KOPT-K1 (cell line): Measurements from ENCODE around the gene PLAC1.

Experiments
- H3K27ac ChIP-seq: fragments of 200-600 bp; sonication (generic); 2 replicates; pipeline ENCODE4 v1.5.1; 2016; ENCODE audit warnings: antibody characterized with exemption, mild to moderate bottlenecking, low read depth, low read length; ENCODE audit not compliant: poor library complexity, severe bottlenecking
- H3K36me3 ChIP-seq: fragments of 200-600 bp; sonication (generic); 2 replicates; pipeline ENCODE4 v1.5.1; 2017; ENCODE audit warnings: antibody characterized with exemption, mild to moderate bottlenecking, low read length, moderate library complexity; ENCODE audit not compliant: insufficient read depth
- H3K9me3 ChIP-seq: fragments of 200-600 bp; sonication (generic); 2 replicates; pipeline ENCODE4 v1.5.1; 2017; ENCODE audit warnings: antibody characterized with exemption, low read length, mild to moderate bottlenecking; ENCODE audit not compliant: insufficient read depth, poor library complexity, severe bottlenecking

PLAC1 gene

GRCh38 chrX:134558133-134558532 lies 100.1 kb downstream of the PLAC1 start:
- Histone ChIP-seq H3K9me3 (no peaks in the 10 kb centered on the region), H3K36me3 (no peaks in the 10 kb centered on the region), H3K27ac (no peak overlapping the region)

DNA sequence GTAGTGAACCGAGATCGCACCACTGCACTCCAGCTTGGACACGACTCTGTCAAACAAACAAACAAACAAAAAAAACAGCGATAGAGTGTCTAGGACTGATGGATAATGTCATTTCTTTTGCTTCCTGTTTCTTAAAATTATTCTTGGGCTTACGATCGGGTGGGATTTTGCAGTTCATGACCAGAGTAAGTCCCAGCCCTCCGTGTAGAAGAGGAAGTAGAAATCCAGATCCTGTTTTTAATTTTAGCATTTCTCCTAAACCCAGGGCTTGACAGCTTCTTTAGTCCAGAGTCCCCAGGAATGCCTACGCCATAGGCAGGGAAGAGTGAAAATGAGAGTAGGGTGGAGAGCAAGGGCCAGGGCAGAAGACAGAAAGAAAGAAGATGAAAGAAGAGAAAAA lies 104.0 kb downstream of the PLAC1 start:
- Histone ChIP-seq H3K9me3 (no peaks in the 10 kb centered on the region), H3K36me3 (no peaks in the 10 kb centered on the region), H3K27ac (no peak overlapping the region)

GRCh38 chrX:134552351-134552750 lies 105.9 kb downstream of the PLAC1 start:
- H3K36me3 ChIP-seq, result no peaks in the 10 kb centered on the region
- no peak overlapping the region for H3K27ac ChIP-seq
- no peaks in the 10 kb centered on the region for H3K9me3 ChIP-seq

GRCh38 chrX:134551376-134552048 lies 106.8 kb downstream of the PLAC1 start:
- H3K9me3 ChIP-seq, result no peaks in the 10 kb centered on the region
- peak overlapping the region; percentile 78 for H3K27ac ChIP-seq
- H3K36me3 ChIP-seq, result no peaks in the 10 kb centered on the region

GRCh38 chrX:134548257-134549201 lies 109.7 kb downstream of the PLAC1 start:
- peak overlapping the region; percentile 78 for H3K27ac ChIP-seq
- no peaks in the 10 kb centered on the region for H3K9me3 ChIP-seq
- peaks cover 19% of the 10 kb centered on the region for H3K36me3 ChIP-seq

- no peak overlapping the region for H3K27ac ChIP-seq
- H3K36me3 ChIP-seq, result peaks cover 19% of the 10 kb centered on the region
- H3K9me3 ChIP-seq, result no peaks in the 10 kb centered on the region
Measured at GRCh38 chrX:134547047-134547679, 111.1 kb downstream of the PLAC1 start.

DNA sequence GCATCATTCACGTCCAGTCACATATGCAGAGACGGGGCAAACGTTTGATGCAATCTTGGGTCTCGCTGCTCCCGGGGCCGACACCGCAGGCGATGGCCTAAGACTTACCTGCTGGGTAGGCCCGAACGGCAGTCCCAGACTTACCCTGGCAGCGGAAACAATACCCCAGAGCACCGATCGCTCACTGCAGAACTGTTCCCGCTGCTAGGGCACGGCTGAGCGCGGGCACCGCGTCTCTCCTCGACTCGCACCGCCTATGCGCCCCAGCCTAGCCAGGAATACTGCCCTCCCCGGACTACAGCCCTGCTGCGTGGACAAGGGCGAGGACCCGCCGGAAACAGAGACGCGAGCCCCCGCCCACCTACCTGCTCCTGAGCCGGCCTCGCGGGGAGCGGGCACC lies 112.1 kb downstream of the PLAC1 start:
- Histone ChIP-seq H3K27ac (no peak overlapping the region), H3K9me3 (no peaks in the 10 kb centered on the region), H3K36me3 (peaks cover 19% of the 10 kb centered on the region)

GRCh38 chrX:134545510-134545909 lies 112.8 kb downstream of the PLAC1 start:
- no peaks in the 10 kb centered on the region for H3K9me3 ChIP-seq
- peaks cover 19% of the 10 kb centered on the region for H3K36me3 ChIP-seq
- no peak overlapping the region for H3K27ac ChIP-seq

GRCh38 chrX:134544513-134545151 lies 113.6 kb downstream of the PLAC1 start:
- no peaks in the 10 kb centered on the region for H3K9me3 ChIP-seq
- peaks cover 19% of the 10 kb centered on the region for H3K36me3 ChIP-seq
- no peak overlapping the region for H3K27ac ChIP-seq

- H3K9me3 ChIP-seq, result no peaks in the 10 kb centered on the region
- H3K36me3 ChIP-seq, result peaks cover 19% of the 10 kb centered on the region
- H3K27ac ChIP-seq, result no peak overlapping the region
Measured at GRCh38 chrX:134544135-134544512, 114.1 kb downstream of the PLAC1 start.

GRCh38 chrX:134543288-134543687 lies 115.0 kb downstream of the PLAC1 start:
- H3K27ac ChIP-seq, result no peak overlapping the region
- peaks cover 19% of the 10 kb centered on the region for H3K36me3 ChIP-seq

DNA sequence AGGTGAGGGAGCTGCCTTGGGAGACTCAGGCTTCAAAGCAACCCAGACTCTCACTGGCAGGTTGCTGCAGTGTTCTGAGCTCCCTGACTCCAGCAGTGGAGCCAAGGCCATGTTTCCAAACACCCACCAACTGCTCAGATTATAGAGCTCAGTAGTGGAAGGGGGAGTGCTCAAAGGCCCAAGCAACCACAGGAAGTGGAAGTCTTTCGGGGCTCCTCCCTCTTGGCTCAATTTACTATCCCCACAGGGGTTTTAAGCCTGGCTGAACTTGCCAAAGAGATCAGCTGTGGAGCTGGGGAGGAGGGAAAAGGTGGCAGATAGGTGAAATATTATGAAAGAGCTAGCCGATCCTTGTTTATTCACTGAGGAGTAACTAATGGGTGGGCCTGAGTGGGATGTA lies 115.8 kb downstream of the PLAC1 start:
- Histone ChIP-seq H3K9me3 (no peaks in the 10 kb centered on the region), H3K27ac (peak overlapping the region; percentile 43), H3K36me3 (peaks cover 19% of the 10 kb centered on the region)

More at GRCh38 chrX:134543288-134543687, 115.0 kb downstream of the PLAC1 start:
- no peaks in the 10 kb centered on the region for H3K9me3 ChIP-seq

DNA sequence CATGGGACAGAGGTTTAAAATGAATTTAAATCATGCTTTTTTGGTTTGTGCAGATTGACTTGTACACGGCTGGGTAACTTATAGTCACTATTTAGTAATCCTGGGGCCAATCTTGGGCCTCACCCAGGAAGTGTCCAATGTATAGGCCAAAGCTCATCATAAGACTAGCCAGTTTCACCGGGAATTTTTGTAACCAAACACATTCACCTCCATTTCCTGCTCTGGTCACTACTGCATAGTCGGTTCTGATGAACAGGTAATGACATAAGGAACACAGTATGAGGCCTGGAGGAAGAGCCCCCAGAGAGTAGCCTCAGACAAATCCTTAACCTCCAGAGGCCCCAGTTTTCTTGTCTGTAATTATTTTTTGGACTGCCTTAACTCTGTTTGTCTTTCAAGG lies 116.4 kb downstream of the PLAC1 start:
- Histone ChIP-seq H3K9me3 (no peaks in the 10 kb centered on the region), H3K27ac (peak overlapping the region; percentile 43)

DNA sequence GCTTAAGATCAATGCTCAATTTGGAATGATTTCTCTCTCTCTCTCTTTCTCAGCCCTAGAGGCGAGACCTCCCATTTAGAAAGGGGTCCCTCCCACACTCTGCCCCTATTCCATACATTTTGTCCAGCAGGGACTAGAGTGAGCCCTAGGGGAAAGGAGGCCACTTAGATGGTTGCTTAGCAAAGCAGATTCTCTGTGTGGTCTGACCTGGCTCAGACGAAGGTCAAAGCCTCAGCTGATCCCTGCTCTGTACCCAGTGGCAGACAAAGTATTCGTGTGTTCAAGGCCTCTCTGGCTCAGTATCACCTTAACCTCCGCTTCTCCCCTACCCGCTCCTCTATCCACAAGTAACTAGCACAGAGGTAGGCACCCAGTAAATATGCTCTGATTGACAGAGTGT lies 120.0 kb downstream of the PLAC1 start:
- no peak overlapping the region for H3K27ac ChIP-seq
- H3K9me3 ChIP-seq, result no peaks in the 10 kb centered on the region
- H3K36me3 ChIP-seq, result no peaks in the 10 kb centered on the region

More for the DNA sequence above, 116.4 kb downstream of the PLAC1 start:
- peaks cover 19% of the 10 kb centered on the region for H3K36me3 ChIP-seq
